ENCODE results near the gene LKAAEAR1.

LKAAEAR1 gene

GRCh38 chr20:64110411-64111068 is 26.3 kb upstream of the LKAAEAR1 start:
- DNase-seq (ENCODE audit: low read depth) = no peak

- DNase-seq (ENCODE audit: low read depth) = no peak
These were observed 25.7 kb upstream of the LKAAEAR1 start for GRCh38 chr20:64109831-64110391.

- DNase-seq (ENCODE audit: low read depth) = no peak
These were observed 24.8 kb upstream of the LKAAEAR1 start for GRCh38 chr20:64108731-64109681.

- no peak for DNase-seq (ENCODE audit: low read depth)
These were observed 23.7 kb upstream of the LKAAEAR1 start for GRCh38 chr20:64107736-64108457.

GRCh38 chr20:64106981-64107735 is 23.0 kb upstream of the LKAAEAR1 start, which contains the start of gene NPBWR2:
Gene NPBWR2 (minus strand): TSS chr20:64107565. CDS start chr20:64106831, 734 bp downstream.
- no peak for DNase-seq (ENCODE audit: low read depth)

GRCh38 chr20:64106435-64106961 is 22.3 kb upstream of the LKAAEAR1 start:
- no peak for DNase-seq (ENCODE audit: low read depth)

- DNase-seq (ENCODE audit: low read depth) = no peak
These were observed 21.7 kb upstream of the LKAAEAR1 start for GRCh38 chr20:64105846-64106434.

GRCh38 chr20:64104667-64105451 is 20.7 kb upstream of the LKAAEAR1 start:
- DNase-seq (ENCODE audit: low read depth) = no peak

- no peak for DNase-seq (ENCODE audit: low read depth)
These were observed 19.9 kb upstream of the LKAAEAR1 start for GRCh38 chr20:64103871-64104666.

GRCh38 chr20:64102647-64103354 is 18.6 kb upstream of the LKAAEAR1 start:
- no peak for DNase-seq (ENCODE audit: low read depth)

GRCh38 chr20:64101731-64102621 is 17.8 kb upstream of the LKAAEAR1 start:
- DNase-seq (ENCODE audit: low read depth) = no peak

- DNase-seq (ENCODE audit: low read depth) = no peak
These were observed 16.9 kb upstream of the LKAAEAR1 start for GRCh38 chr20:64100946-64101688.

GRCh38 chr20:64100566-64100888 is 16.3 kb upstream of the LKAAEAR1 start:
- no peak for DNase-seq (ENCODE audit: low read depth)

- DNase-seq (ENCODE audit: low read depth) = no peak
These were observed 15.8 kb upstream of the LKAAEAR1 start for GRCh38 chr20:64099880-64100565.

GRCh38 chr20:64099086-64099786 is 15.0 kb upstream of the LKAAEAR1 start:
- no peak for DNase-seq (ENCODE audit: low read depth)

Data from fibroblast of the conjunctiva (primary cell).